ENCODE data around the gene NEBL. TPM values are rescaled to one million over a fixed set of nuclear protein-coding genes. Genes with fewer than 3 reads are reported as not detected.

NEBL gene
- total and polyA plus RNA-seq, 11 donors = 187 to 855 (median 579) TPM

DNA sequence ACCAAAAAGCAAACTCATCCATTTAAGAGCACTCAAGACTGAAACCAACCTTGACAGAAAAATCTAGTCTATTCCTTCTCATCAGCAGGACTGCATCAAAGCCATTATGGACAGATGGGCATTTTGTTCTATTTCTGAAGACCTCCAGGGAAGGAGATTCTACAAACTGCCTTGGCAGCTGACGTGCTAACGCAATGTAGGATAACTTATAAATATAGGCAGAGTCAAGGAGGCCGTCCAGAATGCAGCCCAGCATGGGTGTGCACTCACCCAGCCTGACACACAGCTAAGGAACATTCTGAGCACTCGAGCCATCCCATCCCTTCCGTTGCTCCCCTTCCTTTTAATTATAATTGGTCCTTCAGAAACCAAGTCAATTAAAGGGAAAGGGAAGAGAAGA is 25.3 kb upstream of the NEBL start:
- Histone ChIP-seq H3K27me3 (no peaks in the 10 kb centered on the region), H3K4me1 (no peaks in the 10 kb centered on the region), H3K4me3 (no peak overlapping the region), H3K9me3 (no peaks in the 10 kb centered on the region), H3K27ac (no peak overlapping the region), H3K36me3 (no peaks in the 10 kb centered on the region)
- ATAC-seq (no peak), DNase-seq (no peak)
- 62 to 74% (median 64%) methylated on average over 5 of the region's 5 CpGs for WGBS, 4 donors
- intact Hi-C loops (cut with DNase I) = loop anchor here in 1 of 10 donors (10.0 kb wide), 1 partner anchor 102 kb away; no protein-coding TSS in a partner anchor
- TF ChIP-seq, protein P1, sequence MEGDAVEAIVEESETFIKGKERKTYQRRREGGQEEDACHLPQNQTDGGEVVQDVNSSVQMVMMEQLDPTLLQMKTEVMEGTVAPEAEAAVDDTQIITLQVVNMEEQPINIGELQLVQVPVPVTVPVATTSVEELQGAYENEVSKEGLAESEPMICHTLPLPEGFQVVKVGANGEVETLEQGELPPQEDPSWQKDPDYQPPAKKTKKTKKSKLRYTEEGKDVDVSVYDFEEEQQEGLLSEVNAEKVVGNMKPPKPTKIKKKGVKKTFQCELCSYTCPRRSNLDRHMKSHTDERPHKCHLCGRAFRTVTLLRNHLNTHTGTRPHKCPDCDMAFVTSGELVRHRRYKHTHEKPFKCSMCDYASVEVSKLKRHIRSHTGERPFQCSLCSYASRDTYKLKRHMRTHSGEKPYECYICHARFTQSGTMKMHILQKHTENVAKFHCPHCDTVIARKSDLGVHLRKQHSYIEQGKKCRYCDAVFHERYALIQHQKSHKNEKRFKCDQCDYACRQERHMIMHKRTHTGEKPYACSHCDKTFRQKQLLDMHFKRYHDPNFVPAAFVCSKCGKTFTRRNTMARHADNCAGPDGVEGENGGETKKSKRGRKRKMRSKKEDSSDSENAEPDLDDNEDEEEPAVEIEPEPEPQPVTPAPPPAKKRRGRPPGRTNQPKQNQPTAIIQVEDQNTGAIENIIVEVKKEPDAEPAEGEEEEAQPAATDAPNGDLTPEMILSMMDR (IDR thresholded peaks at IDR 0.05) = no peak
- TF ChIP-seq POLR2A (IDR thresholded peaks at IDR 0.05) = no peak

DNA sequence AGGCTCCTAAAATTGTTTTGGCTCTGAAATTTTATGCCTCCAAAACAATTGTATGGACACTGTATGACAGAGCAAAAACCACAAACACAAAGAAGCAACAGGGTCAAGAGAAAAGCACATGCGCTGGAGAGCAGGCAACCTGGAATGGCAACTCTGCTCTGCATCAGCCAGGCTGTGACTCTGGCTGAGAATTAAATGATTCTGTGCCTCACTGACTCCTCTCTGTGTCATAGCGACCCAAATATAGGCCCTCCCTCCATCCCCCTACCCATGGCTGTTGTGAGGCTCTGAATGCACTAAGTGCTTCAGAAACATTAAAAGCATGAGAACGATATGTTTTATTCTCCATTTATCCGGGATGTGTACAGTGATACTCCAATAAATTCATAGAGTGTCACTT is 24.9 kb upstream of the NEBL start:
- Histone ChIP-seq H3K27ac (no peak overlapping the region), H3K9me3 (no peaks in the 10 kb centered on the region), H3K27me3 (no peaks in the 10 kb centered on the region), H3K36me3 (no peaks in the 10 kb centered on the region), H3K4me1 (no peaks in the 10 kb centered on the region), H3K4me3 (no peak overlapping the region)
- DNase-seq (no peak), ATAC-seq (no peak)
- intact Hi-C loops (cut with DNase I) = loop anchor here in 1 of 10 donors (10.0 kb wide), 1 partner anchor 103 kb away; no protein-coding TSS in a partner anchor
- 84 to 91% (median 89%) methylated on average over 4 of the region's 4 CpGs for WGBS, 4 donors
- TF ChIP-seq, protein P1 (IDR thresholded peaks at IDR 0.05) = no peak
- no peak for TF ChIP-seq POLR2A (IDR thresholded peaks at IDR 0.05)

DNA sequence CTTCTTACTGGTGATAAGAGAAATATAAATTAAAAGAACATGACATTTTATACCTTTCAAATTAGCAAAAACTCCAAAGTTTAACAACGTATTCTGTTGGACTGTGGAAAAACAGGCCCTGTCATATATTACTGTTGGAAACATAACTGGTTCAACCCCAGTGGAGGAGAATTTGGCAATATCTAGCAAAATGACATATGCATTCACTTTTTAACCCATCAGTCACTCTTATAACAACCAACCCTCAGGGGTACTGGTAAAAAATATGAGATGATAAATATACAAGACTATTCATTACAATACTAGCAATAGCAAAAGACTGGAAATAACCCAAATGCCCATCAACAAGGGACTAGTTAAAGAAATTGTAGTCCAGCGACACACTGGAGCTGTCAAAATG is 22.9 kb upstream of the NEBL start:
- Histone ChIP-seq H3K4me3 (no peak overlapping the region), H3K4me1 (no peaks in the 10 kb centered on the region), H3K27ac (no peak overlapping the region), H3K9me3 (no peaks in the 10 kb centered on the region), H3K27me3 (no peaks in the 10 kb centered on the region), H3K36me3 (no peaks in the 10 kb centered on the region)
- 83 to 93% (median 88%) methylated on average over 2 of the region's 2 CpGs for WGBS, 4 donors
- no peak for DNase-seq
- ATAC-seq = no peak
- no peak for TF ChIP-seq POLR2A (IDR thresholded peaks at IDR 0.05)
- TF ChIP-seq, protein P1 (IDR thresholded peaks at IDR 0.05) = no peak
- intact Hi-C loops (cut with DNase I) = loop anchor here in 1 of 10 donors (10.0 kb wide), 1 partner anchor 105 kb away; no protein-coding TSS in a partner anchor

DNA sequence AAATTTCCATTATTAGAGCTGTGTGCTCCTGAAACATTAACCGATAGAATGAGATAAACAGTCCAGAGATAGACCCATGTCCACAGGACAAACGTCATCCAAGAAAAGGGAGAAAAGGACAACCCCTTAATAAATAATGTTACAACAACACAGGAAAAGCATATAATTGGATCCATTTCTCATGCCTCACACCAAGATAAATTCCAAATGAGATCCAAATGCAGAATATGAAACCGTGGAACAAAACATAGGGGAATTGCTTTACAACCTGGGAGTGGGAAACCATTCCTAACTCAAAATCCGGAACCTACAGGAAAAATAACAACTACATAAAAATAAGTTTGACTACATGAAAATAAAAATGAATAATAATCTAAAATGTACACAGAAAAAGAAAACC is 22.4 kb upstream of the NEBL start:
- TF ChIP-seq, protein P1 (IDR thresholded peaks at IDR 0.05) = no peak
- TF ChIP-seq POLR2A (IDR thresholded peaks at IDR 0.05) = no peak
- DNase-seq (no peak), ATAC-seq (no peak)
- Histone ChIP-seq H3K27me3 (no peaks in the 10 kb centered on the region), H3K9me3 (no peaks in the 10 kb centered on the region), H3K27ac (no peak overlapping the region), H3K36me3 (no peaks in the 10 kb centered on the region), H3K4me3 (no peak overlapping the region), H3K4me1 (no peaks in the 10 kb centered on the region)
- WGBS, 4 donors = 83 to 91% (median 84%) methylated on average over 4 of the region's 4 CpGs
- intact Hi-C loops (cut with DNase I) = no loop called here
